GM20000 (cell line): ENCODE results near the gene GARNL3.

ENCODE experiments used
- DNase-seq: peaks from one replicate; pipeline ENCODE4 v3.0.0; 2012; ENCODE audit warnings: low spot score
- TF ChIP-seq, protein P1 (sequence below): IDR thresholded peaks from 2 replicates; pipeline ENCODE4 v1.5.1; 2012; ENCODE audit warnings: mild to moderate bottlenecking, control low read depth; ENCODE audit errors: extremely low read depth, missing control alignments

Gene GARNL3

GRCh38 chr9:127428348-127428747 is 163.8 kb downstream of the GARNL3 start:
- no peak for DNase-seq
- TF ChIP-seq, protein P1, sequence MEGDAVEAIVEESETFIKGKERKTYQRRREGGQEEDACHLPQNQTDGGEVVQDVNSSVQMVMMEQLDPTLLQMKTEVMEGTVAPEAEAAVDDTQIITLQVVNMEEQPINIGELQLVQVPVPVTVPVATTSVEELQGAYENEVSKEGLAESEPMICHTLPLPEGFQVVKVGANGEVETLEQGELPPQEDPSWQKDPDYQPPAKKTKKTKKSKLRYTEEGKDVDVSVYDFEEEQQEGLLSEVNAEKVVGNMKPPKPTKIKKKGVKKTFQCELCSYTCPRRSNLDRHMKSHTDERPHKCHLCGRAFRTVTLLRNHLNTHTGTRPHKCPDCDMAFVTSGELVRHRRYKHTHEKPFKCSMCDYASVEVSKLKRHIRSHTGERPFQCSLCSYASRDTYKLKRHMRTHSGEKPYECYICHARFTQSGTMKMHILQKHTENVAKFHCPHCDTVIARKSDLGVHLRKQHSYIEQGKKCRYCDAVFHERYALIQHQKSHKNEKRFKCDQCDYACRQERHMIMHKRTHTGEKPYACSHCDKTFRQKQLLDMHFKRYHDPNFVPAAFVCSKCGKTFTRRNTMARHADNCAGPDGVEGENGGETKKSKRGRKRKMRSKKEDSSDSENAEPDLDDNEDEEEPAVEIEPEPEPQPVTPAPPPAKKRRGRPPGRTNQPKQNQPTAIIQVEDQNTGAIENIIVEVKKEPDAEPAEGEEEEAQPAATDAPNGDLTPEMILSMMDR: no peak

- TF ChIP-seq, protein P1: no peak
- DNase-seq: no peak
These were observed 165.8 kb downstream of the GARNL3 start for GRCh38 chr9:127430415-127430814.

GRCh38 chr9:127437497-127438264 is 173.1 kb downstream of the GARNL3 start:
- DNase-seq: no peak
- TF ChIP-seq, protein P1: no peak

GRCh38 chr9:127438394-127438793 is 173.8 kb downstream of the GARNL3 start:
- DNase-seq: no peak
- TF ChIP-seq, protein P1: no peak
